NCI-H524 treated with DMSO at 0.1 percent for 48 hours (cell line): Measurements from ENCODE around the gene PDE7B.
"Not testable (repeated sequence)": the region's sequence is repeated elsewhere in the genome, so short reads cannot be mapped to it uniquely, and the experiment has no call there.

Experiments used
- DNase-seq: peaks from one replicate; lab custom pipeline; 2025; lab: John Stamatoyannopoulos, UW

PDE7B gene

DNA sequence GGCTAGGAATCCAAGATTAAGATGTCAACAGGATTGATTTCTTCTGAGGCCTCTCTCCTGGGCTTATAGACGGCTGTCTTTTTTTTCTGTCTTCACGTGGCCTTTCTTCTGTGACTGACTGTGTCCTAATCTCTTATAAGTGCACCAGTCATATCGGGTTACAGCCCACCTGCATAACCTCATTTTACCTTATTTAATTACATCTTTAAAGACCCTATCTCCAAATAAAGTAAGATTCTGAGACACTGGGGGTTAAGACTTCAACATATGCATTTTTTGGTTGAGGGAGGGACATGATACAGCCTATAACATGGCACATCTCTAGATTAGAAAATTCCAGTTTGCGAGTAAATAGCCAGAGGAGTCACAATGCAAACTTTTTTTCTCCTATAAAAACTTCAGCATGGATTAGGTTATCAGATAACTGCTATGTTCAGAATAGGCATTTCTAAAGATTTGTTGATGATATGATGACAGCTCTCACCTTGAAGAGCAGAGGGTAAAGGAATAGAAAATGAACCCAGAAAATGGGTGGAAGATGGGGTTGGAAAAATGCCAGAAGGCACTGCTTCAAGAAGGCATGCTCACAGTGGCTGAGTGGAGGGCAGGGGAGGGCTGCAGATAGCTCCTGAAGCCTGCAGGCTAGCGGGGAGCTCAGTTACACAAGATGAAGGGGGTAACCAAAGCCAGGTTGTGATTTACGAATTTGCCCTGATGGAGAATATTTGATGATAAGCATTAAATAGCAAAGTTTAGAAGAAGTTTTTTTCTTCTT, 8.7 kb upstream of the PDE7B start:
- DNase-seq: peak; percentile 91

DNA sequence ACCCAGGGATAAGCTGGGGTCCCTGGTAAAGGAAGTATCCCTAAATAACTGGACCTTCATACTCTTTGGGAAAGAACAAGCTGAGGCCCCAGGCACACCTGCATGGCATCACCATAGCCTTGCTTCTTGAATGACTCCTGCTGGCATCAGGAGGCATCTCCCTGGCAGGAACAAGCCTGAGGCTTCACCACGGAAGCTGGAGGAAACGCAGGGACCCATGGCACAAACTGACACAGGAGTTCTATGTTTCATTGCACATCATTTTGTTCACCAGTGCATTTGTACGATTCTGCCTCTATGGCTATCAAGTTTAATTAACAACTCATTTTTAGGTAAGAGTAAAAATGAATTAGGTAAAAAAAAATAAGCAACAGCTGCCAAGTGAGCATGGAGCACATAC, 619 bp upstream of the PDE7B start:
- DNase-seq: no peak

DNA sequence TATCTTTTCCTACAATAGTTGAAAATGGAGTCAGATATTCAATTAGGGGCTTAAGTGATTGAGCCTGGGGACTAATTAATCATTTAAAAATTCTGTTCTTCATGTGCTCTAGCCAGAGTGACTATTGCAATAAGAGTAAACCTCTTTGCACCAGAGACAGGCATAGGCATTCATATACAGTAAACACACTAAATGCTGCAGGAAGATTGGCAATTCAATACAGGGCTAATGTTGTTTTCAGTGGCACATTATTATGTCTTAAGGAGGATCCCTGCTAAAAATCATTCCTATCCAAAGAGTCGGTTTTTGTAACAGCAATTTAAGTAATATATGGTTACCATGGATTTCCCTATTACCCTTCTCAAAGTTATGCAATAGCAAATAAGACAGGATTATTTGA, 1.2 kb downstream of the PDE7B start:
- DNase-seq: no peak

DNA sequence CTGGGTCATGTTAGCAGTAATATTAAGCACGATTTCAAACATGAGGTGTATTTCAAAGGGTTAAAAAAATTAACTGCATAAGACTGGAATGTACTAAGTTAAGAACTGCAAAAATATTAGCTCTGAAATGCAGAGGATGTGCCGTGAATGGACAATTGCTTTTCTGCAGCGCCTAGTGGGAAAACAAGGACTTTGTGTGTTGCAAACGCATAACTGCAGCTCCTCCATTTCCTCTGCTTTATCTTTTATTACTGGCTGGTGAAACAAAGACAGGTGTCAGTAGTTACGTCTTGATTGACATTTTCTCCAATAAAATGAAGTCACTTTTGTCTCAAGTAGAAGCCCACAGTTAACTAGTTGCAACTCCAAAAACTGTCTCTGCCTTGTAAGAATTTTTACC, 1.7 kb downstream of the PDE7B start:
- DNase-seq: no peak

DNA sequence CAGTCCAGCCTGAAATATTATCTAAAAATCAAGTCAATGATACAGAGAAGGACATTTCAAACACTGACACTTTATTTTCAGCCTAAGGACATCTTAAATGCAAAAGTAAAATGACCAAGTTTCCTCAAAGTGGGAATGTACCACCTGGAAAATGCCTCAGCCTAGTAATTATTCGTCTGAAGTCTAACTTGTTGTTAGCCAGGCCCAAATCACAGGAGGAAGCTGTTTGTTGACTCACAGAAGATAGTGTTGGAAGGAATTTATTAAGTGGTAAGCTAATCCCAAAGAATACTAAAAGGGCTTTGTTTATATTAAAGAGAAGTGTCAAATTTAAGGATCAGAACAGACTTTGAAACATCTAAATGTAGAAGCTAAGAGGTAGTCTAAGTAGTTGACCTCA, 2.5 kb downstream of the PDE7B start:
- DNase-seq: no peak

DNA sequence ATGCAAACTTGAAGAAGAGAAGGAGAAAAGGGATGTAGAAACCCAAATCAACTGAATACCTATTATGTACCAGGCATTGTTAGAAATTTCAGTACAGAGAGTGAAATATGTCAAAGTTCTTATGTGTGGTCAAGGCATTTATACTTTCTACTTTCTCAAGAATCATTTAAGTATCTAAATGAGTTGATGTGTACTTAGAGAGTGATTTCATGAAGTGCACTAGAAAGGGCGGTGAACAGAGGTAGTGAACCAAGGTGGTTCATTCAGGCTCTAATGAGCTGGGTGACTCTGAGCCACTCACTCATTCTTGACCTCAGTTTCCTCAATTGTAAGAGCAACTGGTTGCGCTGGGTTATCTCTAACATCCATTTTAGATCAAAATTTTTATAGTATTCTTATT, 3.3 kb downstream of the PDE7B start:
- DNase-seq: no peak

DNA sequence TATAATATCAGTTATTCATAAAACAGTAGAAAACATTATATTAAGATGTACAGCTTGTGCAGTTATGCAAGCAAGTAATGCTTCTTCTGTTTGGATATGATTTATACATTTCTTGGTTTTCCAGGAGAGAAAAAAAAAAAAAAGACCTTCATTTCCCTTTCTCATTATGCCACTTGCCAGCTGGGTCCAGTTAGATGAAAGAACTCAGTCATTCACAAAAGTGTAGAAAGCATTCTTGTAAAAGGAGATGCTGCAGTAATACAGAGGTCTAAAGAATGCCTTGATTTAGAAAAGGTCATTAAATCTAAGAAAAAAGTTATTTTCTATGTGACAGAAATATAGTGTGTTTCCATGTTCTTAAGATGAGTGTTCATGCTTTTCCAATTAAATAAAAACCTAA, 7.4 kb downstream of the PDE7B start:
- DNase-seq: no peak

DNA sequence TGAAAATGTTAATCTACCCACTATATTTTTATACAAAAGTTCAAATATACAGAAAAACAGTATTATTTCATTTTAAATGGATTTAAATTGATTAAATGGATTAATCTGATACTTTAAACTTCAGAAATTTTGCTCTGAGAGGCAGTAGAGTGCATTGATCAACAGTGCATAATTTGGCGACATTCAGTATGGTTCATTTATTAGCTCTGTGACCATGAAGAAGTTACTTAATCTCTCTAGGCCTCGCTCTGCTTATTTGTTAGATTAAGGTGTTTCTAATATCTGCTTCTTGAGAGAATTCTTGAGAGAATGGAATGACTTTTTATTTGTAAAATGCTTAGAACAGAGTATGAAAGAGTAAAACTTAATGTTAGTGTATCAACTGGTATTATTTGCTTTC, 8.9 kb downstream of the PDE7B start:
- no peak for DNase-seq

DNA sequence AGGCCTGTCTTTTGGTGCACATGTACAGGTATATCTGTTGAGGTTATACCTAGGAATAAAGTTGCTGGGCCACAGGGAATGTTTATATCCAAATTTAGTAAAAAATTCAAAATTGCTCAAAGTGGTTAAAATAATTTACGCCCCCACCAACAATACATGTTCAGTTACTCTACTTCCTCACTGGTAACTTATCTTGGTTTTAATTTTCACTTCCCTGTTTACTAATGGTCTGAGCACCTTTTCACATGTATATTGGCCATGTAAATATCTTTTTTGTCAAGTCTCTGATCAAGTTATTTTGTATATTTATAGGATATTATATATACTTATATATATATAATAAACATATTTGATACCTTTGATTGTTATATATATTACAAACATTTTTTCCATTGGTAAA, 9.7 kb downstream of the PDE7B start:
- DNase-seq: no peak

DNA sequence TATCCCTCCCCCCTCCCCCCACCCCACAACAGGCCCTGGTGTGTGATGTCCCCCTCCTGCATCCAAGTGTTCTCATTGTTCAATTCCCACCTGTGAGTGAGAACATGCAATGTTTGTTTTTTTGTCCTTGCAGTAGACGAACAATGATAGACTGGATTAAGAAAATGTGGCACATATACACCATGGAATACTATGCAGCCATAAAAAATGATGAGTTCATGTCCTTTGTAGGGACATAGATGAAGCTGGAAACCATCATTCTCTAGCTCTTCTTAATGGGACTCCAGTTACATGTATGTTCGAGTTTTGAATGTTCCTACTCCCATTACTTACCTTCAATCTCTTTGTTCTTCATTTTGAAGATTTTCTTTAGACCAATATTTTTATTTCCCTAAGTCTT, 13.4 kb downstream of the PDE7B start:
- not testable (repeated sequence) for DNase-seq

DNA sequence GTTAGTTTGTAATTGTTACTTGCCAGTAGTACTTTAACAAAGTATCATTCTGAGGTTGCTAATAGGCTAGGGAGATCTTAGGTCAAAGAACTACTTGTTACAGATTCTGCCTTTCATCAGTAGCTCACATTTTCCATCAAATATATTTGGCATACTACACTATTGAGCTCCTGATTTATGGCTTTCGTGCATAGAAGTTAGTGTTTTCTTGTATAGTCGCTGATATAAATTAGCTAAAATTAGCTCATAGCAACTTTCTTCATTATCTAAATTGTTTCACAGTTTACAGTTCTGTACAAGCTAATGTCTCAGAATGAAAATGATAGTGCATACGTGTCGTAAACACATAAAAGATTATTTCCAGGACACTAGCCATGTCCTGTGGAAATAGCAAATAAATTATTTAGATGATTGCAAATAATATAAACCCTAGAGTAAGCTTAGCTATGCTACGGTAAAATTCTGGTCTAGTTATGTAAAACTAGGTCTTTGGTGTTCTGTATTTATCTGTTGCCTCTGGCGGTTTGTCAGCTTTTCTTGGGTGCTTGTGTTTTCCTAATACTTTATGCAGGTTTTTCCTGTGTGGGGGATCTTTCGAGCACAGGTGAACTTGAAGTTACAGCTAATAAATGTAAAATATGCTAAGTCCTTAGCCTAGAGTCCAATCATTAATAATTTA, 15.1 kb downstream of the PDE7B start:
- DNase-seq: no peak

DNA sequence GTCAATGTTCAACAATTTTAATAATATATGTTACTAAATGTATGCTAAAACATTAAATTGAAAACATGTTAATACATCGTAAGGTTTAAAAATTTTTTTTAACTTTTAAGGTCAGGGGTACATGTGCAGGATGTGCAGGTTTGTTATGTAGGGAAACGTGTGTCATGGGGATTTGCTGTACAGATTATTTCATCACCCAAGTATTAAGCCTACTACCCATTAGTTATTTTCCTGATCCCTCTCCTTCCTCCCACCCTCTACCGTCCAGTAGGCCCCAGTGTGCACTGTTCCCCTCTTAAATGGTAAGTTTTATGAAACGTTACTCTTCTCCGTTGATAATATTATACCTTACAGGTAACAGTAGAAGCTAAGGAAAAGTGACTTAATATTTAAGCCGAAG, 15.8 kb downstream of the PDE7B start:
- DNase-seq: no peak

DNA sequence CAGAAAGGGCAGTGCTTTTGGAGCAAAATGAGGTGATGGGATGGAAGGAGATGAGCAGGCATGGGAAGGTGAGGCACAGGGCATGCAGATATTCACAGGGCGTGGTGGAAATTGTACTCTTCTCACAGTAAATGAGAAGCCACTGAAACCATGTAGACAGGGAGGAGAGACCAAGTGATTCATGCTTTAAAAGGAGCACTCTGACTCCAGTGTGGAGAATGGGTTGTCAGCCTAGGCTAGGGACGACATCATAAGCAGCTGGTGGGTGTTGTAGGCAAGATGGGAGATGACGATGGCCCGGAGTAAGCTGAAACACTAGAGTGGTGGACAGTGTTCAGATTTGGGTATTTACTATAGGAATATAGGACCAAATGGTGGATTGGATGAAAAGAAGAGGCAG, 18.4 kb downstream of the PDE7B start:
- no peak for DNase-seq

DNA sequence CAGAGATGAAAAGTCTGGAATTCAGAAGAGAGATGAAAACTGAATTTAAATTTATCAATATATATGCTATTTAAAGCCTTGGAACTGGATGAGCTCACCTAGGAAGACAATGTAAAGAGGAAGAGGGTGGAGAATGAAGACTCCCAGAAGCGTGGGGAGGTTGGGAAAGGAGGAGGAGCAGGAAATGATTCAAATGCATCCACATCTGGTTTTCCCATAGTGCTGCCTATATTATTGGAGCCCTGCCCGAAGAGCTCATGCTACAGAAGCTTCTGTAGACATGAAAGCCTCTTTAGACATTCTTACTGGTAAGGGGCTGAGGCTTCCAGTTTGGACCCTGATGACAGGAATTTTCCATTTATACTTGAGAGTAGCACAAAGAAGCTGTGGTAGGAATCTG, 19.2 kb downstream of the PDE7B start:
- no peak for DNase-seq

DNA sequence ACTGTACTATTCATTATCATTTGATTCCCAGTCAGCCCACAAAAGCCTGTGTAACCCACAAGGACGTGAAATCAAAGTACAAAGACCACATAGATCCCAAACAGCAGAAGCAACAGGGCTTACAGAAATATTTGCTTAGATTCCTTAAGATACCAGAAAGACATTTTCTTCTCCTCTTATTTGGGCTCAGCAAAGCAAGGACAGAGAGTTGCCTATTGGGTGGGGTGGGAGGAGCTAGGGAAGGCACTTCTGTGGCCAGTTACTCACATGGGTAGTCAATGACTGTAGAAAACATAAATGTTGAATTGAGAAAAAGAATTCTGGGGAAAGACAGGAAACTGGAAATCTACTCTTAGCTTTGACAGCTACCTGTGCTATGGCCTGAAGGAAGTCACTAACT, 19.8 kb downstream of the PDE7B start:
- no peak for DNase-seq

DNA sequence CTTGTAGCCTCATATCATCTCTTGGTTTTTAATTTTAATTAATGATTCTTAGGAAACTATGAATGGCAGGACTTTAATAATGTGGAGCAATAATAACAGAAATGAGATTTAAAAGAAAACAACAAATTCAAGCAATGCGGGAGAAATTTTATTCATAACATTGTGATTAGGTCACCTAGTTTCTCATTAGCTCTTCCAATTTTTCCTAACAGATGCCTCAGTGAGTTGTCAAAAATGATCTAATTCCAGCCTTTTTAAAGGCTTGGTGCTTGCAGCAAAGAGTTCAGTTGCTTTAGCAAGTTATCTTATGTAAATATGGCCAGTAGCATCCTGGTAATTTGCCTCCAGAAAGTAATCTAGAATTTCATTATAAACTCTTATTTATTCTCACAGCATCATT, 20.4 kb downstream of the PDE7B start:
- DNase-seq: no peak

DNA sequence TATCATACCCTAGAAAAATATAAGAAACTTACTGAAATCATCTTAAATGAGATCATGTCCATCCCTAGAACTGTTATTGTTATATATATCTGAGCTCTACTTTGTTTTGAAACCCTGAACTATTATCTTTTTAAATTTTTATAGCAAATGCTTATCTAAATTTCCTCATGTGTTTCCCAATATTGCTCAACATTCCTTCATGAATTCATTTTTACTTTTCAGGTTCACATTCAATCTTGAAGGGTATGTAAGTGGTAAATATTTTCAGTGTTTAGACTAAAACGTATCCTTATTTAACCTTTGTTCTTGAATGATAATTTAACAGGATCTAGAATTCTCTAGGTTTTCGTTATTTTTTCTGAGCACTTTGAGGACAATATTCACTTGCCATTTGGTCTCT, 23.9 kb downstream of the PDE7B start:
- DNase-seq: no peak

DNA sequence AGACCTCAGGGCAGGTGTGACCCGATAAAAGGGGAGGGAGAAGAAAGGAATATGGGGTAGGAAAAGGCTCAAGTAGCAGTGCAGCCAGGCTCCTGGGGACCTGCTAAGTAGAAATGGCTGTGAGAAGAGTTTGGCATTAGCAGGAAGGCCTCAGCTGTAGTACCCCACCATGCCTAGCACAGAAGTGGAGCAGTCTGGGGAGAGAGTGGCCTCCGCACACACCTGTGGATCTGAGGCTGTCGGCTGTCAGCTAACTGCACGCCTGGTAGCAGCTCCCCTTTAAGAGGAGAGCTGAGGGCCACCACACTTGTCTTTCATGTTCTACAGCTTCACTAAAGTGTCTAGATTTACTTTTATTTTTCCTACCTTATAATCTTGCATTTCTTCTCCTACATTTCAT, 24.6 kb downstream of the PDE7B start:
- DNase-seq: no peak

DNA sequence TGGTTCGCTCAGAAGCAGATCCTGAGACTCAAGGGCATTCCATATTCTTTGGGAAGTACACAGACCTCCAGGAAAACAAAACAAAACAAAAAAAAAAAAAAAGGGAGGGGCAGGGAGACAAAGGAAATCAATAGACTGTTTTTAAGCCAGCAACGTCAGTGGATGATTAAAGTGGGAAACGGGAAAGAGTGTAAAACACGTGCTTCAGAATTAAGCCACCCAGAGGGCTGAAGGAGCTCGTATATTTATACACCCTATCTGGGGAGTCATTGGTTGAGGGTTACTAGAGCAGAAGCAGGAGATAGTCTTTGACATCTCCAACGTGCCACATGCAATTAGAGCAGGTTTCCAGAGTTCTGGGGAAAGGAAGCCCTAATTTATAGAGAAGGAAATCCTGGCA, 26.2 kb downstream of the PDE7B start:
- no peak for DNase-seq

DNA sequence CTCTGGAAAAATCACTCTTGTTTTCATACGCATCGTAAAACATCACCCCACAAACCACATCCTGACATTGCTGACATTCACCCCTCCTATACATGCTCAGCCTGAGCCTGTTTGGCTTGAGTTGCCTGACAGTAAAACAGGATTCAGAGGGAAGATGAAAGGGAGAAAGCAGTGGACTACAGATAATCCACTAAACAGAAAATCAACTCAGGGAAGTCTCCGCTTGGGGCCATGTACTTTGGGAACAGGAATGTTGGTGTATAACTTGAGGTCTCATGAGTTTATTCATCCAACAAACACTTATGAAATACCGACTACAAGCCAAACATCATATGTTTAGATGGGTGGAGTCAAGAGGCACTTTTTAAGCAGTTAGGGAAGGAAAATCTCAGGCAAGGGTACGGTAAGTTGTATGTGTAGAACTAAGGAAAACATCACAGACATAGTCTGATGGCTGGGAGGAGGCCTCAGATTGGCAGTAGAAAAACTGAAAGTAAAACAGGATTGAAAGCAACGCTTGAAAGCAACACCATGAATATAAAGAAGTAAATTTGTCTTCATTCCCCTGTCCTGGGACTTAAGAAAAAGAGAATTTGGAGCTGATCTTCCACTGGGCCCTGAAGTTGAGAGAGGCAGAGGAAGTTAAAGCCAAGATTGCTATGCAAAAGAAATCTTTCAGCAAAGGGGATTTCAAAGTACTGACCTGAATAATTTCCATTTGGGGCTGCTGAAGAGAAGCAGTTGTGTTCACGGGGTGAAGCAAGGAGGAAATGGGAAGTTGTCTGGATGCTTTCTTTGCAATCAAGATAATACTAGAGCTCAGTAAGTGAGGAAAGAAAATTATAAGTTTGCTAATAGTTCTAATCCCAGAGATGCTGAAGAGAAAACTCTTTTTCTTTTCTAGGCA, 28.8 kb downstream of the PDE7B start:
- no peak for DNase-seq

DNA sequence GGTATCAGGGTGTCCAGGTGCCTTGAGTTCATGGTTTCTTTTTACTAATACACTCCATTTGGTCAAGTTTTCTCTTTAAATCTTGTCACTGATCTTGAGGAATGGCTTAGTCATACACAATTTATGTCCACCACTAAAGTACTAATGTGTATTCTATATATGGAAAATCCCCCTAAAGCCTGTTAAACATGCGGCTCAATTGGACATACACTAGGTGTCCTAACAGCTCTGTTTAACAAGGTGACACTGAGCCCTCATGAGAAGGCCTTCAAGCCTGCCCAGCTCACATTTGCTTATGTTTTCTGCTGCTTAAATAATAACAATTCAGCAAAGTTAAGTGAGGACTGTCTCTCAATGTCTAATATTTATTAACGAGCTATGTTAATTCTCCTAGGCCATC, 31.5 kb downstream of the PDE7B start:
- DNase-seq: no peak

DNA sequence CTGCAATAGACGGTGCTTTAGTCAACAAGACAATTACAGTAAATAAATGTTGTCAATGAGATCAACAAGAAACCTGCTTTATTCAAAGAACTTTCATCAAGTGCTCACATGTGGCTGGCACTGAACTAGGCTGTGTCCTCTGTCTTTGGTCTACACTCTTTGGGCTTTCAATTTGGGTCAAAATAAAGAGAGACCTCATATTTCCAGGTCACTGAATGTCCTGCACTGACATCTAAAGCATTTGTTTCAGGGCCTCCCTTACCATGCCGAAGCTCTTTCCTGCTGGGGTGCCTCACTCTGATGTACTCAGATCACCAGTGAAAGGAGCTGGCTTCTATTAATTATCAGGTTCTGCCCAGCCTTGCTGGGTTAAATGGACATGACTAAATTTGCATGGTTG, 32.0 kb downstream of the PDE7B start:
- no peak for DNase-seq

DNA sequence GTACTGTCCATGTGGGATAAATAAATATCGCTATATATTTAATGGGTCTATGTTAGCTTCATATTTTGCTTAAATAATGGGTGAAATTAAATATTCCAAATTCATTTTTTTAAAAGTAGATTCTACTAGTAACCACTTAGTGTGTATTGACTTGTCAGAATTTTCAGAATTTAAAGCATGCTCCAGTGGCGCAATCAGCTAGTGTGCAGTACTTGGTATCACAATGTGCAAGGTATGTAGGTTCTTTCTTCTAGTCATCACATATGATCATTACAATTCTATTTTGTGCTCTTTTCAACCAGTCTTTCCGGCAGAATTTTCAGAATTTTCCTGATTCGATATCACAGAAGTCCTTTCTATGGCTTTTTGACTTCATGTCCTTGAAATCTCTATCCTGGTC, 32.6 kb downstream of the PDE7B start:
- no peak for DNase-seq
